Endothelial cell of umbilical vein (primary cell): ENCODE results near the gene COLQ. TPM values are rescaled to one million over a fixed set of nuclear protein-coding genes. Genes with fewer than 3 reads are reported as not detected.

ENCODE experiments used
- BruUV-seq: library from RNA; stranded (reverse); fragments of 400-500 nt; replicated peaks from 2 replicates; lab custom pipeline; 2021; lab: Mats Ljungman, UMichigan
- CTCF ChIA-PET: fragments of 300-600, 350-600 bp; sonication (Branson Sonifier 250); formaldehyde crosslinking; loops from one replicate; lab custom pipeline; 2021; ENCODE audit warnings: antibody characterized with exemption, inconsistent platforms; lab: Charles Lee
- POLR2A ChIA-PET: fragments of 300-600, 350-600 bp; sonication (Branson Sonifier 250); formaldehyde crosslinking; loops from one replicate; lab custom pipeline; 2021; ENCODE audit warnings: antibody characterized with exemption, inconsistent platforms; lab: Charles Lee
- DNase-seq: peaks from one replicate; pipeline ENCODE4 v3.0.0-alpha.2; 2011; ENCODE audit warnings: low read depth, low spot score
- FAIRE-seq: peaks from 2 replicates; lab custom pipeline; 2011; peaks lifted over from hg19 to GRCh38; lab: Jason Lieb, UNC
- H2AFZ ChIP-seq: 2 replicates; pipeline ENCODE4 v1.6.0; 2012; ENCODE audit warnings: low read depth, low read length, control low read depth, inconsistent platforms
- H3K27ac ChIP-seq: 2 replicates; pipeline ENCODE4 v1.5.1; 2011; ENCODE audit warnings: low read depth, mild to moderate bottlenecking, control low read depth, low read length, moderate library complexity; ENCODE audit not compliant: insufficient read depth
- H3K27me3 ChIP-seq, 2 experiments: 2 replicates each; pipeline versions ENCODE4 v1.6.0 to v1.6.1; 2011; ENCODE audit warnings: low read length in 2 of 2, mixed read lengths in 1 of 2; ENCODE audit not compliant: control insufficient read depth in 2 of 2, insufficient read depth in 2 of 2
- H3K36me3 ChIP-seq, 2 experiments: 2 replicates in 1 of 2; 3 replicates in 1 of 2; pipeline ENCODE4 v1.5.1; 2011; ENCODE audit warnings: low read length in 2 of 2, mild to moderate bottlenecking in 1 of 2, moderate library complexity in 1 of 2; ENCODE audit not compliant: control insufficient read depth in 2 of 2, insufficient read depth in 2 of 2; ENCODE audit errors: extremely low read depth in 1 of 2
- H3K4me1 ChIP-seq: 3 replicates; pipeline ENCODE4 v1.5.1; 2011; ENCODE audit warnings: mild to moderate bottlenecking, low read length; ENCODE audit not compliant: control insufficient read depth, insufficient read depth; ENCODE audit errors: extremely low read depth
- H3K4me2 ChIP-seq: 2 replicates; pipeline ENCODE4 v1.6.1; 2011; ENCODE audit warnings: low read length, control low read depth, mixed read lengths; ENCODE audit not compliant: insufficient read depth
- H3K4me3 ChIP-seq, 3 experiments: fragments of 200-600 bp in 1 of 3; sonication (generic), shearing (Covaris generic) in 1 of 3; replicated peaks in 1 of 3; 2 replicates each; pipeline ENCODE4 v1.5.1; 2011 to 2016; ENCODE audit warnings: control low read depth in 3 of 3, low read length in 3 of 3, mild to moderate bottlenecking in 2 of 3, inconsistent platforms in 1 of 3, low read depth in 1 of 3, moderate library complexity in 1 of 3; ENCODE audit not compliant: insufficient read depth in 1 of 3
- H3K79me2 ChIP-seq: 2 replicates; pipeline ENCODE4 v1.6.0; 2012; ENCODE audit warnings: low read length, inconsistent platforms; ENCODE audit not compliant: control insufficient read depth, insufficient read depth
- H3K9ac ChIP-seq: replicated peaks from 2 replicates; pipeline ENCODE3; 2011; ENCODE audit warnings: low read length, control low read depth; ENCODE audit not compliant: insufficient read depth; ENCODE audit errors: extremely low read depth
- H3K9me1 ChIP-seq: replicated peaks from 3 replicates; pipeline ENCODE4 v1.6.0; 2011; ENCODE audit warnings: mild to moderate bottlenecking, low read length; ENCODE audit not compliant: control insufficient read depth, insufficient read depth; ENCODE audit errors: extremely low read depth
- H3K9me3 ChIP-seq: replicated peaks from 2 replicates; pipeline ENCODE4 v1.5.1; 2012; ENCODE audit warnings: low read length, inconsistent platforms; ENCODE audit not compliant: control insufficient read depth, insufficient read depth
- H4K20me1 ChIP-seq: replicated peaks from 2 replicates; pipeline ENCODE3; 2011; ENCODE audit warnings: mild to moderate bottlenecking, low read length; ENCODE audit not compliant: control insufficient read depth, insufficient read depth; ENCODE audit errors: extremely low read depth
- CTCF ChIP-seq, 2 donors: IDR thresholded peaks; 1 replicate in 1 of 2; 2 replicates in 1 of 2; pipeline ENCODE4 v1.5.1; 2011; ENCODE audit warnings: low read length in 2 of 2, mild to moderate bottlenecking in 2 of 2, moderate library complexity in 2 of 2, control low read depth in 1 of 2, inconsistent platforms in 1 of 2, low read depth in 1 of 2; ENCODE audit not compliant: insufficient read depth in 1 of 2; ENCODE audit errors: extremely low read depth in 1 of 2
- EZH2 ChIP-seq: IDR thresholded peaks from 2 replicates; pipeline ENCODE4 v1.6.1; 2012; ENCODE audit warnings: borderline replicate concordance, low read depth, mild to moderate bottlenecking, moderate library complexity, low read length, inconsistent platforms; ENCODE audit not compliant: severe bottlenecking
- GATA2 ChIP-seq: IDR thresholded peaks from 2 replicates; pipeline ENCODE4 v1.7.0; 2011; ENCODE audit warnings: low read depth, mild to moderate bottlenecking, moderate library complexity, mixed read lengths, low read length; ENCODE audit not compliant: insufficient read length, insufficient read depth
- JUN ChIP-seq: IDR thresholded peaks from 2 replicates; pipeline ENCODE4 v1.6.1; 2011; ENCODE audit warnings: borderline replicate concordance, low read depth; ENCODE audit not compliant: insufficient read length, insufficient read depth
- MAX ChIP-seq: IDR thresholded peaks from 2 replicates; pipeline ENCODE4 v1.6.1; 2011; ENCODE audit not compliant: insufficient read depth, insufficient read length
- MYC ChIP-seq: IDR thresholded peaks from one replicate; pipeline ENCODE4 v1.6.1; 2011; ENCODE audit warnings: mild to moderate bottlenecking, low read depth, low read length
- POLR2A ChIP-seq: IDR thresholded peaks from 2 replicates; pipeline ENCODE4 v1.6.1; 2012; ENCODE audit warnings: low read depth, mild to moderate bottlenecking, control low read depth, low read length
- POLR2AphosphoS5 ChIP-seq: IDR thresholded peaks from 2 replicates; pipeline ENCODE4 v1.6.1; 2012; ENCODE audit warnings: low read depth, mild to moderate bottlenecking, control low read depth, low read length, moderate library complexity; ENCODE audit not compliant: insufficient read depth
- dilution Hi-C: fragments of 300-500 bp; cut with MboI; formaldehyde crosslinking; loops from one replicate; pipeline ENCODE4 v1.15.0; 2019; ENCODE audit warnings: low sequenced_read_pairs; ENCODE audit not compliant: extremely low pct_ligation_motif_present
- intact Hi-C: fragments of 100-400 bp; cut with micrococcal nuclease; formaldehyde crosslinking; loops from one replicate; pipeline ENCODE4 v1.10.0; 2022
- polyA plus RNA-seq, 4 experiments: library from polyadenylated mRNA; depleted of rRNA in 3 of 4; stranded (reverse) in 3 of 4; unstranded in 1 of 4; fragments of >200 nt; gene quantifications; 2 replicates each; pipeline versions ENCODE4 v1.2.1 to v1.2.3, GENCODE V29; 2011 to 2012; ENCODE audit warnings: missing spikeins in 1 of 4
- total RNA-seq: library from RNA; stranded (reverse); gene quantifications from 2 replicates; pipeline ENCODE4 v1.2.3, GENCODE V29; 2021

The COLQ gene
- total and polyA plus RNA-seq, 2 donors (not counting 3 experiments of a cell fraction or from before 2014, with no cell fraction given): 2.0 to 2.3 TPM

- TF ChIP-seq POLR2A (no peak), EZH2 (no peak), CTCF (IDR thresholded peaks at IDR 0.05; ENCODE audit: extremely low read depth in 1 of 2, insufficient read depth in 1 of 2, low read depth in 1 of 2, low read length in 2 of 2) (no peak), JUN (no peak)
- no TSS peak for BruUV-seq
- Histone ChIP-seq H4K20me1 (no peaks in the 10 kb centered on the region), H3K27me3 (no peaks in the 10 kb centered on the region), H3K27ac (no peak overlapping the region), H3K9me1 (no peaks in the 10 kb centered on the region), H3K4me1 (no peaks in the 10 kb centered on the region), H2AFZ (no peak overlapping the region), H3K4me3 (no peak overlapping the region), H3K36me3 (no peaks in the 10 kb centered on the region), H3K9me3 (no peaks in the 10 kb centered on the region), H3K9ac (no peak overlapping the region), H3K4me2 (no peak overlapping the region), H3K79me2 (no peaks in the 10 kb centered on the region)
- CTCF ChIA-PET: no interaction called here
- dilution Hi-C loops: no loop called here
- POLR2A ChIA-PET: interaction anchor here (0.6 kb wide), 1 partner anchor 336 kb away, joined by 4 read pairs; no protein-coding TSS in a partner anchor
- FAIRE-seq (no peak), DNase-seq (no peak)
- intact Hi-C loops: no loop called here
Measured at GRCh38 chr3:15454965-15455364, 66.5 kb downstream of the COLQ start.

GRCh38 chr3:15453991-15454625, 67.4 kb downstream of the COLQ start:
- no peaks in the 10 kb centered on the region for H3K36me3 ChIP-seq
- H3K4me3 ChIP-seq: no peak overlapping the region
- no peak overlapping the region for H3K4me2 ChIP-seq
- no peak overlapping the region for H2AFZ ChIP-seq
- no peaks in the 10 kb centered on the region for H3K9me1 ChIP-seq
- ChIA-PET CTCF (no interaction called here), POLR2A (no interaction called here)
- no peak for TF ChIP-seq MYC
- TF ChIP-seq POLR2AphosphoS5: no peak
- TF ChIP-seq MAX: no peak
- no peak for TF ChIP-seq GATA2
- no peaks in the 10 kb centered on the region for H3K79me2 ChIP-seq
- intact Hi-C loops: no loop called here
- no peaks in the 10 kb centered on the region for H3K9me3 ChIP-seq
- FAIRE-seq (no peak), DNase-seq (no peak)
- H3K9ac ChIP-seq: no peak overlapping the region
- dilution Hi-C loops: no loop called here
- no peak overlapping the region for H3K27ac ChIP-seq
- no peaks in the 10 kb centered on the region for H3K27me3 ChIP-seq
- no peaks in the 10 kb centered on the region for H3K4me1 ChIP-seq
- no peaks in the 10 kb centered on the region for H4K20me1 ChIP-seq
- no TSS peak for BruUV-seq
